HL-60 (cell line): ENCODE results near the gene TIAM1.

Source experiments
- DNase-seq, 2 experiments: peaks; one replicate each; pipeline ENCODE4 v3.0.0-alpha.2; 2010 to 2020; ENCODE audit warnings: low read depth in 1 of 2, low spot score in 1 of 2
- H3K27ac ChIP-seq: fragments of 250-450 bp; sonication (Bioruptor Pico); replicated peaks from 2 replicates; pipeline ENCODE4 v1.5.1; 2020; ENCODE audit warnings: mild to moderate bottlenecking, moderate library complexity
- H3K27me3 ChIP-seq: fragments of 250-450 bp; sonication (Bioruptor Pico); 2 replicates; pipeline ENCODE4 v1.5.1; 2021; ENCODE audit warnings: mild to moderate bottlenecking, moderate library complexity; ENCODE audit not compliant: insufficient read depth, poor library complexity, severe bottlenecking
- H3K4me3 ChIP-seq: replicated peaks from 2 replicates; pipeline ENCODE4 v1.5.1; 2011; ENCODE audit warnings: mild to moderate bottlenecking, control low read depth, low read length; ENCODE audit not compliant: insufficient read depth
- CTCF ChIP-seq: IDR thresholded peaks from one replicate; pipeline ENCODE4 v1.5.1; 2011; ENCODE audit warnings: low read length, control low read depth, inconsistent platforms; ENCODE audit not compliant: insufficient read depth
- GABPA ChIP-seq: IDR thresholded peaks from 2 replicates; pipeline ENCODE4 v1.6.1; 2012; ENCODE audit warnings: low read depth
- POLR2AphosphoS5 ChIP-seq: IDR thresholded peaks from 2 replicates; pipeline ENCODE4 v1.6.1; 2012; ENCODE audit warnings: low read depth
- REST ChIP-seq: IDR thresholded peaks from 2 replicates; pipeline ENCODE4 v1.6.1; 2012; ENCODE audit warnings: low read depth; ENCODE audit not compliant: insufficient replicate concordance
- SPI1 ChIP-seq: IDR thresholded peaks from 2 replicates; pipeline ENCODE4 v1.6.1; 2012; ENCODE audit warnings: low read depth, mild to moderate bottlenecking, borderline replicate concordance

TIAM1 gene

GRCh38 chr21:31366825-31367224 lies 22.8 kb upstream of the TIAM1 start:
- H3K27ac ChIP-seq: no peak overlapping the region
- DNase-seq: no peak
- no peaks in the 10 kb centered on the region for H3K27me3 ChIP-seq
- TF ChIP-seq CTCF (no peak), SPI1 (no peak), REST (no peak), GABPA (no peak), POLR2AphosphoS5 (no peak)
- H3K4me3 ChIP-seq: no peak overlapping the region

GRCh38 chr21:31364253-31364945 lies 20.3 kb upstream of the TIAM1 start:
- no peak for DNase-seq
- H3K27me3 ChIP-seq: no peaks in the 10 kb centered on the region
- TF ChIP-seq CTCF: no peak
- no peak for TF ChIP-seq POLR2AphosphoS5
- TF ChIP-seq REST: no peak
- no peak for TF ChIP-seq GABPA
- TF ChIP-seq SPI1: no peak
- H3K27ac ChIP-seq: no peak overlapping the region
- no peak overlapping the region for H3K4me3 ChIP-seq

GRCh38 chr21:31363720-31364119 lies 19.7 kb upstream of the TIAM1 start:
- DNase-seq: no peak
- Histone ChIP-seq H3K27me3 (no peaks in the 10 kb centered on the region), H3K27ac (no peak overlapping the region), H3K4me3 (no peak overlapping the region)
- no peak for TF ChIP-seq GABPA
- no peak for TF ChIP-seq POLR2AphosphoS5
- TF ChIP-seq REST: no peak
- no peak for TF ChIP-seq SPI1
- TF ChIP-seq CTCF: no peak
